HG03025 (cell line): ENCODE results near the gene ATP5F1E.
"Not testable (repeated sequence)": the region's sequence is repeated elsewhere in the genome, so short reads cannot be mapped to it uniquely, and the experiment has no call there.

ENCODE experiments used
- ATAC-seq: cut with Tn5 transposase; IDR thresholded peaks from one replicate; pipeline ENCODE4 v1.9.1; 2021; ENCODE audit warnings: mild to moderate bottlenecking, moderate library complexity; ENCODE audit not compliant: unreplicated experiment, low FRiP score

The ATP5F1E gene

DNA sequence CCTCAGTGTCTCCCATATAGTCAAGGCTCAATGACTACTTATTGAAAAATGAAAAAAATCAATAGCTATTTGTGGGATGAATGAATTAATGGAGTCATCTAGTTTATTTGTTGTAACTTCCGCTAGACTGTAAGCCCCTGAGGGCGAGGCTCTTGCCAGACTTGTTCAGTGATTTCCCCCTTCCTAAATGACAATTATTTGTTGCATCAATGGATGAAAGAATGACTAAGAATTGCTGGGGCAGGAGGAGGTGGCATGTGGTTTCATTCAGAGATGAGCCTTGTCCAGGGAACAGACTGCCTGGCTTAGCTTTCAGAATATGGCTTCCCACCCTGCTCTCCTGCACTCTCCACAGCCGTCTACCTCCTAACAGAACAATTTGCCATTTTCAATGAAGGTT lies 11.6 kb upstream of the ATP5F1E start:
- ATAC-seq = no peak

DNA sequence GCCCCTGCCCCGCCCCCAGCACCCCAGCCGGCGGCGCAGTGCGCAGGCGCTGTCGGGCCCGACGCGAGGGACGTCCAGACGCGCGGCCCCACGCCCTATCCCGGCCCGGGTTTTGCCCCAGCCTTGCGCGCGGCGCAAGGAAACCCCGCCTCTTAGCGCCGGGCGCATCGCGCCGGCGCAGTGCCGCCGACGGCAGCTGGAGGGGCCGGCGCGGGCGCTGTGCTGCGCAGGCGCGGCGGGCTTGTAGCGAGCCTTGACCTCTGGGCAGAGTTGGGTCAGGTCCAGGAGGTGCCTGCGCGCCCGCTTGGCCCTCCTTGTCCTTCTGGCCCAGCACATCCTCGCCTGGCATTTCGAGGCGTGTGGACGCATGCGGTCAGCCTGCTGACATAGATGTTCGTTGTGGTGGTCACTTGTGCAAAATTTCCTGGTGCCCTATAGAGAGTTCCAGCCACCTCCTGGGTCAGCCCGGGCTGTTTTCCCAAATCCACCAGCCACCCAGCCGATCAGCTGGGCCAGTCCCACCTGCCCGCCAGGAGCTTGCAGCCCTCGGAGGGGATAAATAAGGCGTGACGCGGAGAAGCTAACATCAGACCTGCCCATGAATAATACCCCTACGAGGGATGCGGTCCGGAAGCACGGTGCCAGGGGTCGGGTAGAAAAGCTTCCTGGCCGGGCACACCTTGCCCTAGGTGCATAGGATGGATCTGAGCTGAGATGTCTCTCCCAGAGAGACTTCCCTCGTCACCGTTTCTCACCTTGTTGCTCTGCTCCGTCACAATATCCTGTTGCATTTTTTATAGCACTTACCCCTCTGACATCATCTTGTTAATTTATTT lies 10.9 kb upstream of the ATP5F1E start:
- ATAC-seq = peak; percentile 86

GRCh38 chr20:59042151-59042795 lies 10.1 kb upstream of the ATP5F1E start, which contains the start of gene PRELID3B:
Gene PRELID3B, minus strand, starts transcription at chr20:59042786. Its CDS starts 56 bp downstream, at chr20:59042730.
- peak; percentile 29 for ATAC-seq

DNA sequence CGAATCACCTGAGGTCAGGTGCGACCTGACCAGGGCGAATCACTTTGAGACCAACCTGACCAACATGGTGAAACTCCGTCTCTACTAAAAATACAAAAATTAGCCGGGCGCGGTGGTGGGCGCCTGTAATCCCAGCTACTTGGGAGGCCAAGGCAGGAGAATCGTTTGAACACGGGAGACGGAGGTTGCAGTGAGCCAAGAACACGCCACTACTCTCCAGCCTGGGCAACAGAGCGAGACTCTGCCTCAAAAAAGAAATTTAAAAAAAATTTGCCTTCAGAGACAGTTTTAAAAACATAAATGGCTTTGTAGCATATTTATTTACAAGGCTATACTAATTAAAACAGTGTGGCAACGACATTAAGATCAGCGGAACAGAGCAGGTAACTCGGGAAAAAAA lies 9.4 kb upstream of the ATP5F1E start:
- not testable (repeated sequence) for ATAC-seq

- no peak for ATAC-seq
Measured at GRCh38 chr20:59040667-59041066, 8.5 kb upstream of the ATP5F1E start.

DNA sequence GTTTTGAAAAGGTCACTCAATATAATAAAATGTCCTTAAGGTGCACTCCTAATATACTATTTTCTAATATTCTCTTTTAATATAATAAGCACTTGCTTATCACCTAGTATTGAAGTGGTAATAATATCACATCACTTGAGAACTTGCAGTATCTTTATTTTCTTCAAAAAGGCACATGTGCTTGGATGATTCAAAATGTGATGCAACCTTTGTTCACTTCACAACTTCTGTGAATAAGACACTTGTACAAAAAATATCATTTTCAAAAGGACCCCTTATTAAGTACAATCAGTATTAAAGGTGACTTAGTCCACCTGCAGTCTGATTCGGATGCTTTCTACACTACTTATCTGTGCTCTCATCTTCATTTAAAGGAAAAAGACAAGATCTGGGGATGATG lies 7.1 kb upstream of the ATP5F1E start:
- ATAC-seq = no peak

GRCh38 chr20:59037386-59037785 lies 5.3 kb upstream of the ATP5F1E start:
- ATAC-seq = no peak

DNA sequence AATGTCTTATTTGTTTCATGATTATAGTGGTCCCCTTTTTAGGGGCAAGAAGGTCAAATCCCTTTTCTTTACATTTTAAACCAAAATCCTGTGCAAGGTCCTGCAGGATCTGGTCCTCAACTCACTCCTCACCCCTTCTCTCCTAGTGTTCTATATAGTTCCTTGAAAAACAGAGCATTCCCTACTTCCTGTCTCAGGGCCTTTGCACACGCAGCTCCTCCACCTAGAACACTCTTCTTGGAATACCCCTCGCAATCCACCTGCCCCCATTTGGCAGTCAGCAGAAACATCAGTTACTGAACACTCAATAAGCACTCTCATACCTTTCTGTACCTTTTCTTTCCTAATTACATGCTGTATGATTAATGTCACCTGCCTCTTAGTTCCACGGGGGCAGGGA lies 3.2 kb upstream of the ATP5F1E start:
- no peak for ATAC-seq

DNA sequence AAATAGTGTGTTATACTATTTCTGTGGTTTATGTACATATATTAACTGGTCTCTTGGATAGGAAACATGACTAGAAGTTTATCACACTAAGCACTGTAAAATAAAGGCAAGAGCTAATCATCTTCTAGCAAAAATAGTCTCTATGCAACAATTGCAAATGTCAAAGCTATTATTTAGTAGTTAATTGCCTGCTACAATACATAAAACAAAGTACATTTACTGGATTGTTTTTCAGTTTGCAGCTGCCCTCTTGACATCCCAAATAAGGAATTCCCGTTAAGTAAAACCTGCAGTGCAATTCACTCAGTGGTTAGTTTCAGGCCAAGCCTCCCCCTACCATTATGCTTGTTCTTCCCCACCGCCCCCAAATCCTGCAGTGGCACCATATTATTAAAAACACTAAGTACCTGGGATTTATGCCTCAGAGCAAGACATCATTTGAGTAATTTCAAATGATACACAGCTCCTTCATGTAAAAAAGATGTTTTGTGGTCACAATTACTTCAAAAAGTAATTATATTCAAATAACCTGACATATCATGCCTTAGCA lies 1.6 kb upstream of the ATP5F1E start:
- ATAC-seq = no peak

DNA sequence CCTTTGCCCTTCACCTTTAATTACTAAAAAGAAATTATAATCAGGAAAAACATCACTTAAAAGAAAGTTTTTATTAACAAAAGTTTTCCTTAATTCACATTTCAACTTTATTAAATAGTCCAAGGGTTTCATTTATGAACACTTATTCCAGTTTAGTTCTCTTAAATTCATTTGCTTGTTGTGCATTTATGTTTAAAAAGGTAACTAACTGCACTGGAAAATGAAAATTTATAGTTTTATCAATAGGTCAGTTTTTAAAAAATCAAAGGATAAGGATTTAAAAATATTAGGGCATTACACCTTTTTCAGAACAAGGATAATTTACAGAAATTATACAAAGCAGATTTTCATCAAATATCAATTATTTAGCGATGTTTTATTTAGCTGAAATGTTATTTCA lies 958 bp upstream of the ATP5F1E start:
- no peak for ATAC-seq

GRCh38 chr20:59032713-59033059 lies 551 bp upstream of the ATP5F1E start:
- no peak for ATAC-seq

- ATAC-seq = peak; percentile 1
Measured at GRCh38 chr20:59031564-59032022, 542 bp downstream of the ATP5F1E start.

GRCh38 chr20:59030911-59031563 lies 1.1 kb downstream of the ATP5F1E start:
- no peak for ATAC-seq

DNA sequence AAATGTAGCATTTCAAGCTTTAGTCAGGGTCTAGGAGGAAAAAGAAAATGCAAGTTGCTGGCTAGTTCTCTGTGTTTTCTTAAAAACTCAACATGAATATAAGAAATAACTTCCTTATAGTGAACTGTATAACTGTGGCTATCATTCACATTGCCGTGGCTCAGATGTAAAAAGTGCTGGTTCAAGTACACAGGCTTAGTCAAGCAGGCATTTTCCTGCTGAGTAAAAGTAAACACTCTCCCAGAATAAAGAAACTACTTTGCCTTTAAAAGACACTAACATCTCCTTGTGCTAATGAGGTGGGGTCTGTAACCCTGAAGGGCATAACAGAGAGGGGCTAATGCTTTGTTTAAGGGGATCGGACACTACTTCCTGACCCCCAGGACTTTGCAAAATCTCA lies 3.3 kb downstream of the ATP5F1E start:
- no peak for ATAC-seq

DNA sequence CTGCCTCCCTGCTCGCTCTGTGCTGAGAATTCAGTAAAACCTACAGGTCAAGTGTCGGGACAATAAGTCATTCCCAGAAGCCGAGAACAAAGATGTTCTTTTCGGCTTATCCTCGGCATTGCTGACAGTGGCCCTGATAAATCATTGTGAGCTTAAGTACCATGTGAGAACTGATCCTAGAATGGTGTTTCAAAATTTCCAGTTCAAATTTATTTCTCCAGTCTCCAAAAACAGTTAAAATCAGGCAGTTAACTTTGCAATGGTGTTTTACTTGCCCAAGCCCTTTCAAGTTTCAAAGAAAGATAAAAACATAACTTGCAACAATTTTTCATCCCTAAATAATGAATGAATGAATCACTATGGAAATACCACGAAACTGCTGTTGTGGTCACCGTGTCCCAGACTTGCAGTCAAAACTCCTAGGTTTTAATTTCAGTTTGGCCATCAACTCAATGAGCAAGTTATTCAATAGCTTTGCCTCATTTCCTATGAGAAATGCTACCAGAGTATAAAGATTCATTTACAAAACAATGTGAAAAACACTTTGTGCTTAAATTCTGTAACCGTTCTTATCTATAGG lies 4.3 kb downstream of the ATP5F1E start:
- ATAC-seq = no peak

GRCh38 chr20:59026904-59027740 lies 5.0 kb downstream of the ATP5F1E start:
- no peak for ATAC-seq

- ATAC-seq = no peak
Measured at GRCh38 chr20:59025511-59025910, 6.6 kb downstream of the ATP5F1E start.

GRCh38 chr20:59025086-59025485 lies 7.0 kb downstream of the ATP5F1E start:
- no peak for ATAC-seq

GRCh38 chr20:59024111-59024530 lies 8.0 kb downstream of the ATP5F1E start:
- no peak for ATAC-seq

DNA sequence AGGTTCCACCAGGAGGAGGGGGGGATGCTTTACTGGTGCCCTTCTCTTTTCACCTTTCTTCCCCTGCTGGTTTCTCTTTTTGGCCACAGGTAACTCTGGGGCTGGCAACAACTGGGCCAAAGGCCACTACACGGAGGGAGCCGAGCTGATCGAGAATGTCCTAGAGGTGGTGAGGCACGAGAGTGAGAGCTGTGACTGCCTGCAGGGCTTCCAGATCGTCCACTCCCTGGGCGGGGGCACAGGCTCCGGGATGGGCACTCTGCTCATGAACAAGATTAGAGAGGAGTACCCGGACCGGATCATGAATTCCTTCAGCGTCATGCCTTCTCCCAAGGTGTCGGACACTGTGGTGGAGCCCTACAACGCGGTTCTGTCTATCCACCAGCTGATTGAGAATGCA lies 8.5 kb downstream of the ATP5F1E start:
- no peak for ATAC-seq
